PFSK-1 (cell line): Measurements from ENCODE around the gene SORCS1.

Experiments used
- FOXP2 ChIP-seq: optimal IDR thresholded peaks from 2 replicates; pipeline ENCODE3; 2011; ENCODE audit warnings: borderline replicate concordance, control low read depth, inconsistent platforms; ENCODE audit not compliant: insufficient read depth; ENCODE audit errors: extremely low read length, extremely low read depth
- POLR2AphosphoS5 ChIP-seq: IDR thresholded peaks from 2 replicates; pipeline ENCODE4 v1.6.1; 2012; ENCODE audit warnings: low read depth, mild to moderate bottlenecking, control low read depth, low read length, moderate library complexity
- SIN3A ChIP-seq: IDR thresholded peaks from 2 replicates; pipeline ENCODE4 v1.6.1; 2012; ENCODE audit warnings: mild to moderate bottlenecking, low read length, moderate library complexity, borderline replicate concordance; ENCODE audit not compliant: insufficient read depth
- TAF1 ChIP-seq: IDR thresholded peaks from 2 replicates; pipeline ENCODE4 v1.6.1; 2012; ENCODE audit warnings: low read length, control low read depth, borderline replicate concordance; ENCODE audit not compliant: insufficient read depth
- TF ChIP-seq, protein P1 (sequence below), 2 experiments: IDR thresholded peaks; 2 replicates each; pipeline versions ENCODE4 v1.6.1 to v1.8.0; 2011 to 2012; ENCODE audit warnings: low read depth in 2 of 2, low read length in 2 of 2, control low read depth in 1 of 2, inconsistent platforms in 1 of 2, mild to moderate bottlenecking in 1 of 2, moderate library complexity in 1 of 2; ENCODE audit not compliant: insufficient read depth in 1 of 2

DNA sequence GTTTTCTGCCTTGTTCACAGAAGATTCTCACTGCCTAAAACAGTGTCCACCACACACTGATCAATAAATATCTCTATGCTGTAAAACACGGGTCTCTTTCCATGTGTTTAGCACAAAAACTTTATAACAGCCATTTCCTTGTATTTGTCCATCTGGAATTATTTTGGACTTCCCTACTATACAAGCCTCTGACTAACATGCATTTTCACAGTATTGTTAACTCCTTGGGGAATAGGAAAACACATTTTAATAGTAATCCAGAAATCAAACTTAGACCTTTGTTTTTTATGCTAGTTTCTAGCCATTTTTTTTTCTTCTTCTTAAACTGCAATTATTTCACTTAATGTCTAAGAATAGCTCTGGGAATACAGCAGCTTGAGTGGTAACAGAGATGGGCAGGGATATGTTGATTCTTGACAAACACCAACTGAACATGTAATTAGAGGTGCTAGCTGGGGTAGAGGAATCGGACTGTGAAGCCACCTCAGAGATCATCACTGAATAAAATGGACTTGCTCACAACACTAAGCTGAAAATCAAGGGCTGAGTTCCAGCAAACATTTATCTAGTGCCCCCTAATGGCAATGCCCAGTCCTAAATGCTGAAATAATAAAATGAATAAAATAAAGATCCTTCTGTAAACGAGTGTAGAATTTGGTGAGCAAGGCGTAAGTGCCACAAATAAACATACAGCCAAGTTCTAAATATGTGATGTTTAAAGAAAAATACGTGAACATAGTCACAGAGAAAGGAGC, 593.1 kb downstream of the SORCS1 start:
- TF ChIP-seq, protein P1, sequence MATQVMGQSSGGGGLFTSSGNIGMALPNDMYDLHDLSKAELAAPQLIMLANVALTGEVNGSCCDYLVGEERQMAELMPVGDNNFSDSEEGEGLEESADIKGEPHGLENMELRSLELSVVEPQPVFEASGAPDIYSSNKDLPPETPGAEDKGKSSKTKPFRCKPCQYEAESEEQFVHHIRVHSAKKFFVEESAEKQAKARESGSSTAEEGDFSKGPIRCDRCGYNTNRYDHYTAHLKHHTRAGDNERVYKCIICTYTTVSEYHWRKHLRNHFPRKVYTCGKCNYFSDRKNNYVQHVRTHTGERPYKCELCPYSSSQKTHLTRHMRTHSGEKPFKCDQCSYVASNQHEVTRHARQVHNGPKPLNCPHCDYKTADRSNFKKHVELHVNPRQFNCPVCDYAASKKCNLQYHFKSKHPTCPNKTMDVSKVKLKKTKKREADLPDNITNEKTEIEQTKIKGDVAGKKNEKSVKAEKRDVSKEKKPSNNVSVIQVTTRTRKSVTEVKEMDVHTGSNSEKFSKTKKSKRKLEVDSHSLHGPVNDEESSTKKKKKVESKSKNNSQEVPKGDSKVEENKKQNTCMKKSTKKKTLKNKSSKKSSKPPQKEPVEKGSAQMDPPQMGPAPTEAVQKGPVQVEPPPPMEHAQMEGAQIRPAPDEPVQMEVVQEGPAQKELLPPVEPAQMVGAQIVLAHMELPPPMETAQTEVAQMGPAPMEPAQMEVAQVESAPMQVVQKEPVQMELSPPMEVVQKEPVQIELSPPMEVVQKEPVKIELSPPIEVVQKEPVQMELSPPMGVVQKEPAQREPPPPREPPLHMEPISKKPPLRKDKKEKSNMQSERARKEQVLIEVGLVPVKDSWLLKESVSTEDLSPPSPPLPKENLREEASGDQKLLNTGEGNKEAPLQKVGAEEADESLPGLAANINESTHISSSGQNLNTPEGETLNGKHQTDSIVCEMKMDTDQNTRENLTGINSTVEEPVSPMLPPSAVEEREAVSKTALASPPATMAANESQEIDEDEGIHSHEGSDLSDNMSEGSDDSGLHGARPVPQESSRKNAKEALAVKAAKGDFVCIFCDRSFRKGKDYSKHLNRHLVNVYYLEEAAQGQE (IDR thresholded peaks at IDR 0.05; ENCODE audit: insufficient read depth in 1 of 2, low read depth in 2 of 2, low read length in 2 of 2), result no peak
- TF ChIP-seq POLR2AphosphoS5, result no peak
- TF ChIP-seq SIN3A, result no peak
- no peak for TF ChIP-seq TAF1
- no peak for TF ChIP-seq FOXP2
